Mucosa of rectum (tissue), 2 donors: Measurements from ENCODE around the gene CACNA1A.

ENCODE experiments used
- H3K27ac ChIP-seq, 2 donors: one replicate each; pipeline ENCODE4 v1.7.0; 2013; ENCODE audit warnings: inconsistent platforms in 2 of 2, low read depth in 2 of 2, low read length in 2 of 2
- H3K27me3 ChIP-seq, 2 donors: one replicate each; pipeline ENCODE4 v1.7.0; 2013; ENCODE audit warnings: low read length in 2 of 2; ENCODE audit not compliant: control insufficient read depth in 2 of 2, insufficient read depth in 2 of 2
- H3K36me3 ChIP-seq, 2 donors: one replicate each; pipeline ENCODE4 v1.7.0; 2013; ENCODE audit warnings: low read length in 2 of 2; ENCODE audit not compliant: control insufficient read depth in 2 of 2, insufficient read depth in 2 of 2
- H3K4me1 ChIP-seq, 2 donors: one replicate each; pipeline ENCODE4 v1.7.0; 2013; ENCODE audit warnings: low read length in 2 of 2, mild to moderate bottlenecking in 1 of 2; ENCODE audit not compliant: control insufficient read depth in 2 of 2, insufficient read depth in 2 of 2
- H3K4me3 ChIP-seq, 2 donors: one replicate each; pipeline ENCODE4 v1.7.0; 2013; ENCODE audit warnings: low read length in 2 of 2
- H3K9ac ChIP-seq, 2 donors: one replicate each; pipeline ENCODE4 v1.7.0; 2013; ENCODE audit warnings: low read length in 2 of 2, low read depth in 1 of 2, mild to moderate bottlenecking in 1 of 2
- H3K9me3 ChIP-seq, 2 donors: one replicate each; pipeline ENCODE4 v1.7.0; 2013; ENCODE audit warnings: low read length in 2 of 2; ENCODE audit not compliant: control insufficient read depth in 2 of 2
- donor health status: healthy.
- donor health status: Normal muscosa, but diverticular disease.

CACNA1A gene

GRCh38 chr19:13225973-13226865 is 280.1 kb downstream of the CACNA1A start:
- H3K9ac ChIP-seq, result no peak overlapping the region
- H3K4me1 ChIP-seq, result no peaks in the 10 kb centered on the region
- no peak overlapping the region for H3K4me3 ChIP-seq
- no peaks in the 10 kb centered on the region for H3K9me3 ChIP-seq
- H3K27me3 ChIP-seq, result peaks cover 0 to 3% of the 10 kb centered on the region in 2 donors
- H3K27ac ChIP-seq, result no peak overlapping the region
- no peaks in the 10 kb centered on the region for H3K36me3 ChIP-seq

- Histone ChIP-seq H3K9me3 (no peaks in the 10 kb centered on the region), H3K27me3 (peaks cover 0 to 3% of the 10 kb centered on the region in 2 donors), H3K27ac (no peak overlapping the region), H3K4me1 (no peaks in the 10 kb centered on the region), H3K4me3 (no peak overlapping the region), H3K36me3 (no peaks in the 10 kb centered on the region), H3K9ac (no peak overlapping the region)
Observed at GRCh38 chr19:13225085-13225484, 281.2 kb downstream of the CACNA1A start.

DNA sequence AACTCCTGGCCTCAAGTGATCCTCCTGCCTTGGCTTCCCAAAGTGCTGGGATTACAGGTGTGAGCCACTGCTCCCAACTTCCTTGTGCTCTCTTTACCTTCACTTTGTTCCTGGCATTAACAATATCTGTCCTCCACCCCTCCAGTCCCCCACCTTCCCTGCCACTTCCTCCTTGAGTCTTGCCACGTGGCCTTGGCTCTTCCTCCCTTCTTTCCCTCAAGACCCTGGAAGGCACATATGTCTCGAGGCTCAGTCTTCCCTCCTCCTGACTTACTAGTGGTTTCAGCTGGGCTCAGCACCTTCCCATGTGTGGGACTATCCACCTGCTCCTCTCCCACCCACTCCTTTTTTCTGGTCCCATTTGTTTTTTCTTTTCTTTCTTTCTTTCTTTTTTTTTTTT is 285.4 kb downstream of the CACNA1A start:
- Histone ChIP-seq H3K27ac (no peak overlapping the region), H3K9me3 (no peaks in the 10 kb centered on the region), H3K36me3 (no peaks in the 10 kb centered on the region), H3K27me3 (peaks cover 0 to 3% of the 10 kb centered on the region in 2 donors), H3K9ac (no peak overlapping the region), H3K4me3 (no peak overlapping the region), H3K4me1 (no peaks in the 10 kb centered on the region)

DNA sequence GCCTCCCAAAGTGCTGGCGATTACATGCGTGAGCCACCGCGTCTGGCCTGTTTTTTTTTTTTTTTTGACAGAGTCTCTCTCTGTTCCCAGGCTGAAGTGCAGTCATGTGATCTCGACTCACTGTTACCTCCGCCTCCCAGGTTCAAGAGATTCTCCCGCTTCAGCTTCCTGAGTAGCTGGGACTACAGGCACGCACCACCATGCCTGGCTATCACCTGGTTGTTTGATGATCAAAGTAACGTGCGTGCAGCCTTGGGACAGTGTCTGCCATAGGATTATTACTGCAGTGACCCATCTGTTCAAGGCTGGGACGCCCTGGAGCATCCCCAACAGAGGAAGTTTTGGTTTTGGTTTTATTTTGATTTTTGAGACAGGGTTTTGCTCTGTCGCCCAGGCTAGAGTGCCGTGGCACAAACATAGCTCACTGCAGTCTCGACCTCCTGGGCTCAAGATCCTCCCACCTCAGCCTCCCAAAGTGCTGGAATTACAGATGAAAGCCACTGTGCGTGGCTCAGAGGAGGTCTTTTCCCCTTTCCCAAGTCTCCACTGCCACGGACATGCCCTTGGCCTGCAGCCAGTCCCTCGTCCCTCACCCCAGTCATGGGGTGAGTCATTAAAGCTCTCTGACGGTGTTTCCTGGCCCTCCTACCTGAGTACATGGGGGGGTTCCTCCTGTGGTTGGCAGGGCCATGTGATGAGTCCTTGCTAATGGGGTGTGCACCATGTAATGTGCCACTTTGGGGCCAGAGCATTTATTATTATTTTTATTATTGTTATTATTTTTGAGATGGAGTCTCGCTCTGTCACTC is 290.5 kb downstream of the CACNA1A start:
- Histone ChIP-seq H3K27ac (no peak overlapping the region), H3K27me3 (no peaks in the 10 kb centered on the region), H3K4me1 (no peaks in the 10 kb centered on the region), H3K9me3 (no peaks in the 10 kb centered on the region), H3K36me3 (no peaks in the 10 kb centered on the region), H3K9ac (no peak overlapping the region), H3K4me3 (peak overlapping the region in 1 of 2 donors; percentile 27)

DNA sequence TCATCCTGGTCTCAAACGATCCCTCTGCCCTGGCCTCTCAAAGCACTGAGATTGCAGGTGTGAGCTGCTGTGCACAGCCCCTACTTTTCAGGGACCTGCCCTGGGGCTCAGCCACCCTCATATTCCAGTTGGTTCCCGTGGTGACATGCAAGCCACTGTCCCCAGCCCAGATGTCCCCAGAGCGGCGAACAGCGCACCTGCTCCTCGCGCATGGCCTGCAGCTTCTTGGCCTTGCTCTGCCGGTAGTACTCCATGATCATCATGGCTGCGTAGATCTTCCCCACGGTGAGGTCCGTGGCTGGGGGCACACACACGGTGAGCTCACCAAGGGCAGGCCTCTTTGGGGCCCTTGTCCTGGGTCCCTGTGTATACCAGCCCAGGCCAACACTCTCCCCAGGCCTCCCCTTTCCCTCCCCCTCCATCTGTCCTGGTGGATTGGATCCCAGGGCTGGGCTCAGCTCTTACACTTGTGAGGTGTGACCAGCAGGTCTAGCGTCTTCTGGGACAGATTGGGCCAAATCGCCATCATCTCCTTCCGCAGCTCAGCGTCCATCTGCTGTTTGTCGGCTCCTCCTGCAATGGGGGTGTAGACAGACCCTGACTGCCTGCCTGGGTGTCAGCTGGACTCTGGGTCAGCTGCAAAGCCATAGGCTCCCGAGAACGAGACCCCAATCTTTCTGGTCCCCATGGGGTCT is 292.1 kb downstream of the CACNA1A start:
- Histone ChIP-seq H3K9ac (no peak overlapping the region), H3K27ac (no peak overlapping the region), H3K9me3 (no peaks in the 10 kb centered on the region), H3K27me3 (no peaks in the 10 kb centered on the region), H3K36me3 (no peaks in the 10 kb centered on the region), H3K4me3 (no peak overlapping the region), H3K4me1 (no peaks in the 10 kb centered on the region)

GRCh38 chr19:13212759-13213330 is 293.4 kb downstream of the CACNA1A start:
- Histone ChIP-seq H3K27ac (no peak overlapping the region), H3K4me3 (no peak overlapping the region), H3K9ac (no peak overlapping the region)

GRCh38 chr19:13211426-13212308 is 294.6 kb downstream of the CACNA1A start:
- H3K4me1 ChIP-seq, result no peaks in the 10 kb centered on the region
- H3K9ac ChIP-seq, result no peak overlapping the region
- no peak overlapping the region for H3K4me3 ChIP-seq
- H3K27ac ChIP-seq, result no peak overlapping the region
- H3K27me3 ChIP-seq, result no peaks in the 10 kb centered on the region
- no peaks in the 10 kb centered on the region for H3K36me3 ChIP-seq
- no peaks in the 10 kb centered on the region for H3K9me3 ChIP-seq

More at GRCh38 chr19:13212759-13213330, 293.4 kb downstream of the CACNA1A start:
- H3K9me3 ChIP-seq, result no peaks in the 10 kb centered on the region
- H3K27me3 ChIP-seq, result no peaks in the 10 kb centered on the region
- H3K4me1 ChIP-seq, result no peaks in the 10 kb centered on the region
- no peaks in the 10 kb centered on the region for H3K36me3 ChIP-seq

GRCh38 chr19:13210941-13211340 is 295.3 kb downstream of the CACNA1A start:
- Histone ChIP-seq H3K36me3 (no peaks in the 10 kb centered on the region), H3K4me3 (no peak overlapping the region), H3K9ac (no peak overlapping the region), H3K27me3 (no peaks in the 10 kb centered on the region), H3K9me3 (no peaks in the 10 kb centered on the region), H3K4me1 (no peaks in the 10 kb centered on the region), H3K27ac (no peak overlapping the region)

GRCh38 chr19:13210339-13210775 is 295.9 kb downstream of the CACNA1A start:
- H3K4me3 ChIP-seq, result no peak overlapping the region
- no peaks in the 10 kb centered on the region for H3K36me3 ChIP-seq
- no peak overlapping the region for H3K9ac ChIP-seq
- no peak overlapping the region for H3K27ac ChIP-seq
- no peaks in the 10 kb centered on the region for H3K27me3 ChIP-seq
- H3K9me3 ChIP-seq, result no peaks in the 10 kb centered on the region
- H3K4me1 ChIP-seq, result no peaks in the 10 kb centered on the region
